HG03045 (cell line): Measurements from ENCODE around the gene TMEM143.
"Not testable (repeated sequence)": the region's sequence is repeated elsewhere in the genome, so short reads cannot be mapped to it uniquely, and the experiment has no call there.

Experiments used
- ATAC-seq: cut with Tn5 transposase; IDR thresholded peaks from one replicate; pipeline ENCODE4 v1.9.1; 2021; ENCODE audit warnings: mild to moderate bottlenecking, moderate library complexity; ENCODE audit not compliant: unreplicated experiment

Gene TMEM143

DNA sequence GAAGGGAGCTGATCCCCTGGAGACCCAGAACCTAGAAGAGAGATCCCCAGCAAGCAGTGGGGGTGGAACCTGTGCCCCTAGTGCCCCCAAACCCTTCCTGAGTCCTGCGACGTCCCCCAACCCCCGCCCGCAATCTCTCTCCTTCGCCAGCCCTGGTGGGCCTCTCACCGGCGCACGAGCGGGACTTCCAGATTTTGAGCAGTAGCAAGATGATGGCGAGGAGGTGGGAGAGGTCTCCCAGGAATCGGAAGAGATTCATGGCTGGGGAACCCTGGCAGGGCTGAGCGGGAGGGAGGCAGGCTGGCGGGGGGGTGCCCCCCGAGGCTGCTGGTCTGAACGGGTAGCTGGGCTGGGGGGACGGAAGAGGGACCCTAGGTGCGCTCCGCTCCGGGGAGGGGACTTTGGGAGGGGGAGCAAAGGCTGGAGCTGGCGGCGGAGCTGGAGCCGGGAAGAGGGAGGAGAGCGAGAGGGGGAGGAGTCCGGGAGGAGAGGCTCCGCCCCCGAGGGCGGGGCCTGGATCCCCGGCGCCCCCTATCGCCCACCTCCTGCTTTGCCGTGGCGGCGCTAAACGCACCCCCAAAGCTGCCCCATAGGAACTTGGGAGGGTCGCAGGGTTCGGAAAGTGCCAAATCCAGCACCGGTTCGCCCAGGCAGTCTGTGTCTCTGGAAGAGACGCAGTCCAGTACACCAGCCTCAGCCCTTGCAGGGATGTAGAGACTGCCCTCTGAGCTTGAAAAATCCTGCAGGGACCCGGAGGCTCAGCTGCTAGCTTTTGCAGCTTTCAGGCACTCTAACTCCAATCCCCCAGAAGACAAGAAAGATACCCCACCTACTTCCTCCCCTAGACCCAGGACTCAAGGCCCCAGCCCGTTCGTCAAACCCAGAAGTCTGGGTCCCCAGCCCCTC lies 27.6 kb upstream of the TMEM143 start, which contains the start of gene KDELR1:
KDELR1 (minus strand) TSS at position 452 of the 906 bp plus-strand sequence; CDS start at position 259, 193 bp downstream.
- ATAC-seq: peak; percentile 64

- ATAC-seq: peak; percentile 37
Measured at GRCh38 chr19:48390188-48391099, 26.7 kb upstream of the TMEM143 start.

DNA sequence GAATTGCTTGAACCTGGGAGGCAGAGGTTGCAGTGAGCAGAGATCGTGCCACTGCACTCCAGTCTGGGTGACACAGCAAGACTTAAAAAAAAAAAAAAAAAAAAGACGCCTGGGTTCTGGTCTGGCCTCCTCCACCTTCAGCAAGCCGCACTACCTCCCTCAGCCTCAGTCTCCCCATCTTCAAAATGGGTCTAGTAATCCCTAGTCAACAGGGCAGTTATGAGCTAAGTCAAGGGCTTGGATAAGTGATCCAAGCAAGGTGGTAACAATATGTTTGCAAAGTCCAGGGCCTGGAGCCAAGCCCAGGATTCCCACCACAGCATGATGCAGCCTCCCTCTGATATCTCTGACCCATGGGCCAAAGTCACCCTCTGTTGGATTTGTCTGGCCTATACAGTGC lies 23.2 kb upstream of the TMEM143 start:
- ATAC-seq: no peak

GRCh38 chr19:48385461-48386087 lies 21.8 kb upstream of the TMEM143 start:
- no peak for ATAC-seq

DNA sequence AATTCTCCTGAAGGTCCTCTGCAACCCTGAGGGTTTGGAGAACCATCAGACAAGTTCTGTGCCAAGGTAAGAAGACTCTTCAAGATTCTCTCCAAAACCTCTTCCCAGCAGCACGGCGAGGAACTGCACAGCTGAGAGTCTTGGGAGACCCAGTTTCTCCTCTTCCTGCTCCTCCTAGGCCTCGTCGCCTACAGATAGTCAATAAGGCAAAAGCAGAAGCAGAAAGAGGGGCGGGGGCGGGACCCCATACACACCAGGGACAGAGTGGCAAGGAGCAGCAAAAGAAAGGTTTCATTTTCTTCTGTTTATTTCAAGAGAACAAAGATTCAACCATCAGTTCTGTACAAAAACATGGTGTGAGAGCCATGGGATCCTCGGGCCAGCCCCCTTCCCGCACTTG lies 18.5 kb upstream of the TMEM143 start:
- ATAC-seq: no peak

- ATAC-seq: no peak
Measured at GRCh38 chr19:48381178-48381950, 17.6 kb upstream of the TMEM143 start.

- ATAC-seq: no peak
Measured at GRCh38 chr19:48379058-48379457, 15.3 kb upstream of the TMEM143 start.

GRCh38 chr19:48378194-48378570 lies 14.4 kb upstream of the TMEM143 start:
- no peak for ATAC-seq

DNA sequence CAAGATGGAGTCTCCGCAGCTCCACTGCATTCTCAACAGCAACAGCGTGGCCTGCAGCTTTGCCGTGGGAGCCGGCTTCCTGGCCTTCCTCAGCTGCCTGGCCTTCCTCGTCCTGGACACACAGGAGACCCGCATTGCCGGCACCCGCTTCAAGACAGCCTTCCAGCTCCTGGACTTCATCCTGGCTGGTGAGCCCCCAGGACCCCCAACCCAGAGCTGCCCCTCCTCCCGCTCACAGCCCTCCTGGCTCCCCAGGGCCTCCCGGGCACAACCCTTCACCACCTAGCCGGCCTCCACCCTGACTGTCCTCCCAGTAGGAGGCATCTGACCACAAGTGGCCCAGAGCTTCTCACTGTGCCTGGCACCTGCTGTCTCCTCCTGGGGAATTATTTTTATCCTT lies 9.8 kb upstream of the TMEM143 start:
- ATAC-seq: no peak

GRCh38 chr19:48372904-48373303 lies 9.2 kb upstream of the TMEM143 start:
- ATAC-seq: no peak

- not testable (repeated sequence) for ATAC-seq
Measured at GRCh38 chr19:48371771-48372170, 8.0 kb upstream of the TMEM143 start.

GRCh38 chr19:48371367-48371766 lies 7.6 kb upstream of the TMEM143 start:
- ATAC-seq: no peak

DNA sequence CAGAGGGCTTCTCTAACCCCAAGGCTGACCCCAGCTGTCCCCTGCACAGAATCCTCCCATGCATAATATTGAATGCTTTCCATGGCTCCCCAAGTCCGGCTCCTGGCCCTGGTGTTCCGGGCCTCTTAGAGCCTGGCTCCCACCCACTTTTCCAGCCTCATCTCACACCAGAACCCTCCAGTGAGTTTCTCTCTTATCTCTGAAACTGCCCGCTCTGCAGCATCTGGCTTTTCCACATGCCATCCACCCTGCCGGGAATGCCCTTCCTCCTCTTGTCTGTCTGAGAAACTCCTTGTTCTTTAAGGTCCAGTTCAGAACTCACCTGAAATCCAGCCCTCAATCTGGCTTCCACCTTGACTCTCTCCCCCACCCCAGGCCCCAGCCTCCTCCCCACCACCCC lies 7.2 kb upstream of the TMEM143 start:
- no peak for ATAC-seq

DNA sequence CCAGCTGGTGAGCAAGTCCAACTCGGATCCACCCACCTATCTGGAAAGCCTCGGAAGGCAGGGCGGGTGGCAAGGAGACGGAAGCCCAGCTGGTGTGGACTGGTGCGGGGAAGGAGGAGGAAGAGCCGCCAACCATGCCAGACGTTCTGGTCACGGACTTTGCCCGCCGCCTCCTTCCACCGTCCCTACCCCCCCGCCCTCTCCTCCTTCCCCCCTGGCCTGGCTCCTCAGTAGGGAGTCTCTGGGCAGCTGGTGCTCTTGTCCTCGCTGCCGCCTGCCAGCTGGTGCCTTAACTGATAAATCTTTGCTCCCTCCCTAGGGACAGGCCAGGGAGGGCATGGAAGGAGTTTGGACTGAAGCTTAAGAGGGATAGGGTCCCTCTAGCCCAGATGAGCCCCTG lies 5.2 kb upstream of the TMEM143 start:
- ATAC-seq: no peak

DNA sequence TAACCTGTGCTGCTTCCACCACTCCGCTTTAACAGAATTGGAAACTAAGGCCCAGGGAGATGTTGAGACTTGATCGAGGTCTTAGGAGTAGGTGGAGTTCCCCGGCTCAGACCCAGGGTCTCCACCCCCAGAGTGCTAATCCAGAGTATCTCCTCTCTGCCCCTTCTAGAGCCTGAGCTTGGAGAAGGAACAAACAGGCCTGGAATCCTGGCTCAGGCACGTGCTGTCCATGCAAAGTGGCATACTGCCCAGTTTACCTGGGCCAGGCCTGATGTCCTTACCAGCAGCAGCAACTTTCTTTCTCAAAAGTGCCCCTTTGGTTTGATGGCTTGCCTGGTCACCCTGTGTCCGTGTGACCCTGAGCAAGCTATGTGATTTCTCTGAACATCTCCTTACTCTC lies 4.1 kb upstream of the TMEM143 start:
- ATAC-seq: no peak

DNA sequence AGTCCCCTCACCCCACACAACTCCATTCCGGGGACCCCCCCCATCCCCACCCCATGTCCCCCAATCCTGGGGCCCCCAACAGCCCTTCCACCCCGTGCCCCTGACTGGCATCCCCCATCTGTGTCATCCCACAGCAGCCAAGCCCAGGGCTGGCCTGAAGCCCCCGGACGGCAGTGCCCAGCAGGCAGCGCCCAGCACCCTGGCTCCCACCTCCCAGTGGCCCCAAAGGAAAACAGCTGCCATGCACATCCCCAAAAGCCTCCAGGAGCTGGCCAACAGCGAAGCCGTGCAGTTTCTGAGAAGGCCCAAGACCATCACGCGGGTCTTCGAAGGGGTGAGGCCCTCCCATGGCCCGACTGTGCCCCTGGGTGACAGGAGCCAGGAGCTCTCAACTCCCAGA lies 1.9 kb upstream of the TMEM143 start:
- ATAC-seq: no peak

DNA sequence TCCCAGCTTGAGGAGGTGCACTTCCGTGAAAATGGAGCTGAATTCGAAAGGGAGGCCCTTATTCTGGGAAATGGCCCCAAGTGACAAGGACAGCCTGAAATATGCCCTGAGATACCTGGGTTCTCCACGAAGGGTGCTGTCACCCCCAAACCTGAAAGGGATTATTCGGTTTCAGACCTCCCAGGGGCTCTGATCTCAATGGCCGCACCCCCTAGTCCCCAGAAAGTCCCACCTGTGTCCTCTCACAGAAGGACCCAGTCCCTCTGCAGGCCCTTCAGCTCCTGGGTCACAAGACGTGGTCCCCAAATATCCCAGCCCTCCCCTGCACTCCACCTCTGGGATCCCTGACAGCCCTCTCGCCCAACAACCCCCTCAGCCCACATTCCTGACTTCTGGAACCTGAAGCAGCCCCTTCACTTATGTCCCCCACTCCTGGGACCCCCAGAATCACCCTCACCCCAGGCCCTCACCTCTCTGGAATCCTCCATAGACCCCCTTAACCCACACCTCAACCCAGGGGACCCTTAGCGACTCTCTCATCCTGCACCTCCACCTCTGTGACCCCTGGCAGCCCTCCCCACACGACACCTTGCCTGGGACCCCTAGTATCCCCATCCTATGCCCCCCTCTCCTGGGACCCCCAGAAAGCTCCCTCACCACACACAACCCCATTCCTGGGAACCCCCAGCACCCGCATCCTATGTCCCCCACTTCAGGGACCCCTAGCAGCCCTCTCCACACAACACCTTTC lies 1.0 kb upstream of the TMEM143 start:
- ATAC-seq: no peak

DNA sequence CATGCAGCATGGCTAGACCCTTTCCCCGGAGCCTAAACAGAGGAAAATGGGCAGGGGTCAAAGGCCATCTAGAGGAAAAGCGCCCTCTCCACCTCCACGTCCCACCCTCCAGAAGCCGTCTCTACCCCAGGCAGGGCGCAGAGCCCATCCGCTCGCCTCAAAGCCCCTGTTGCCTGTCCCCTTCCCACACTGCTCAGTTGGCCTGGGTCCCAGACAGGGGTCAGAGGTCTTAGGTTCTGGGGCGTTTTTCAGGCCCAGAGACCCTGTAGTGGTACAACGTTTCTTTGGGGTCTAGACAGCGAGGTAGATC lies 285 bp downstream of the TMEM143 start:
- ATAC-seq: peak; percentile 18

- ATAC-seq: peak; percentile 46
Measured at GRCh38 chr19:48362716-48363499, 832 bp downstream of the TMEM143 start.
